GM21447 (cell line): ENCODE results near the gene NPIPB8.
"Not testable (repeated sequence)": the region's sequence is repeated elsewhere in the genome, so short reads cannot be mapped to it uniquely, and the experiment has no call there.

ENCODE experiments used
- ATAC-seq: cut with Tn5 transposase; IDR thresholded peaks from one replicate; pipeline ENCODE4 v1.9.1; 2021; ENCODE audit not compliant: unreplicated experiment

The NPIPB8 gene

DNA sequence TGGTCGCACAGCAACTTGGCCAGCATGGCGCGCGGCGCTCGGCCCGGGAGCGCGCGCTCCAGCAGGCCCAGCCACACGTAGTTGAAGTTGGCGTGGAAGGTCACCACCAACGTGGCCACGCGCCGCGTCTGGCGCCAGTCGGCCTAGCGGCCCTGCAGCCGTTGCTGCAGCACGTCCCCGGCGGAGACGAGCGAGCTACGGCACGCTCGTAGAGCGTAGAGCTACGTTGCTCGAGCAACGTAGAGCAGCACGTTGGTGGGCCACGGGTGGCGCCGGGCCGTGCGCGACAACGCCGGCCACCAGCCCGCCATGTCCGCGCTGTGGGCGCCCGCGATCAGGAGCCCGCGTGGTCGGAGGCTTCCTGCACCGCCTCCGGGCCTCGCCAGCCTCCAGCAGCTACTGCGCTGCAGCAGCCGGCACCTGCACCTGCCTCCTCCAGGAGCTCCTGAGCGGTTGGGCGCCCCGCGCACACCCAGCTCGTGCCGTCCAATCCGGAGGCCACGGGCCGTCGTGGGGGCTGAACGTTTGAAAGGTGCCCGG is 14.6 kb upstream of the NPIPB8 start:
- no peak for ATAC-seq

DNA sequence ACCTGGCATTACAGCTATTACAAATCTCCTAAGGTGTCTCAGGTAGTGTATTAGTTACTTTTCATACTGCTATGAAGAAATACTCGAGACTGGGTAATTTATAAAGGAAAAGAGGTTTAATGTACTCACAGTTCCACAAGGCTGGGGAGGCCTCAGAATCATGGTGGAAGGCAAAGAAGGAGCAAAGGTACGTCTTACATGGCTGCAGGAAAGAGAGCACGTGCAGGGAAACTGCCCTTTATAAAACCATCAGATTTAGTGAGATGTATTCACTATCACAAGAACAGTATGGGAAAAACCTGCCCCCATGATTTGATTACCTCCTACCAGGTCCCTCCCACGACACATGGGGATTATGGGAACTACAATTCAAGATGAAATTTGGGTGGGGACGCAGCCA is 7.0 kb upstream of the NPIPB8 start:
- ATAC-seq = not testable (repeated sequence)

- ATAC-seq = not testable (repeated sequence)
Observed at GRCh38 chr16:28636093-28636823, 1.6 kb upstream of the NPIPB8 start.

GRCh38 chr16:28638359-28638758 is 494 bp downstream of the NPIPB8 start:
- ATAC-seq = not testable (repeated sequence)

DNA sequence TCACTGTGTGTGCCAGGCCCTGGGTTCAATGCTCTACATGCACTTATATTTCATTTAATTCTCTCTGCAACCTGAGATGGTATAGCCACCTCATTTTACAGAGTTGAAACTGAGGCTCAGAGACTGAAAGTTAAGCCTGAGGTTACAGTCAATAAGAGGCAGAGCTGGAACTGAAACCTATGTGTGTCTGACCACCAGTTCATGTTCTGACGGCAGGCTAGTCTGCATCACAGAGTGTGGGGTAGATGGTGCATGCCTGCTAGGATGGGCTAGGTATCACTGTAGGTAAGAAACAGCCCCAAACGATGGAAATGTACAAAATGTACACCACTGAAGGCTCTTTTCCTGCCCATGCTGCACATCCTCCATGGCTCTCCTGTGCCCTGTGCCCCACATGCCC is 2.1 kb downstream of the NPIPB8 start:
- not testable (repeated sequence) for ATAC-seq

DNA sequence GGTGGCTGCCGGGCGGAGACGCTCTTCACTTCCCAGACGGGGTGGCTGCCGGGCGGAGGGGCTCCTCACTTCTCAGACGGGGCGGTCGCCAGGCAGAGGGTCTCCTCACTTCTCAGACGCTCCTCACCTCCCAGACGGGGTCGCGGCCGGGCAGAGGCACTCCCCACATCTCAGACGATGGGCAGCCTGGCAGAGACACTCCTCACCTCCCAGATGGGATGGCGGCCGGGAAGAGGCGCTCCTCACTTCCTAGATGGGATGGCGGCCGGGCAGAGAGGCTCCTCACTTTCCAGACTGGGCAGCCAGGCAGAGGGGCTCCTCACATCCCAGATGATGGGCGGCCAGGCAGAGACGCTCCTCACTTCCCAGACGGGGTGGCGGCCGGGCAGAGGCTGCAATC is 28.4 kb downstream of the NPIPB8 start:
- not testable (repeated sequence) for ATAC-seq

DNA sequence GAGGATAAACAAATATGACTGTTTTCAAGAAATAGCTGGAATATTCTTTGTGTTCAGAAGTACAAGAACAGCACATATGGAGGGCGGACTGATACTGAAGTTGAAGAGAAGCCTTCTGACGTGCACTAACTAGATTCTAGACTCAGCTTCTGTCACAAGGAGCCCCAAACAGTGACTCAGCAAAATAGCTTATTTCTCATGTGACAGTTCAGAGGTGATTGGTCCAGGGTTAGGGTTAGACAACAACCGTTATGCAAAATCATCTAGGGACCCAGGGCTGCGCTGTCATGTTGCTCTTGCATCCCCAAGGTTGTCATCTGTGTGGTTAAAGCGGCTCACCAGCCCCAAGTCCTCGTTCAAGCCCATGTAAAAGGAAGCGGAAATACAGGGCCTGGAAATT is 29.6 kb downstream of the NPIPB8 start:
- ATAC-seq = not testable (repeated sequence)

- not testable (repeated sequence) for ATAC-seq
Observed at GRCh38 chr16:28668199-28668598, 30.3 kb downstream of the NPIPB8 start.

DNA sequence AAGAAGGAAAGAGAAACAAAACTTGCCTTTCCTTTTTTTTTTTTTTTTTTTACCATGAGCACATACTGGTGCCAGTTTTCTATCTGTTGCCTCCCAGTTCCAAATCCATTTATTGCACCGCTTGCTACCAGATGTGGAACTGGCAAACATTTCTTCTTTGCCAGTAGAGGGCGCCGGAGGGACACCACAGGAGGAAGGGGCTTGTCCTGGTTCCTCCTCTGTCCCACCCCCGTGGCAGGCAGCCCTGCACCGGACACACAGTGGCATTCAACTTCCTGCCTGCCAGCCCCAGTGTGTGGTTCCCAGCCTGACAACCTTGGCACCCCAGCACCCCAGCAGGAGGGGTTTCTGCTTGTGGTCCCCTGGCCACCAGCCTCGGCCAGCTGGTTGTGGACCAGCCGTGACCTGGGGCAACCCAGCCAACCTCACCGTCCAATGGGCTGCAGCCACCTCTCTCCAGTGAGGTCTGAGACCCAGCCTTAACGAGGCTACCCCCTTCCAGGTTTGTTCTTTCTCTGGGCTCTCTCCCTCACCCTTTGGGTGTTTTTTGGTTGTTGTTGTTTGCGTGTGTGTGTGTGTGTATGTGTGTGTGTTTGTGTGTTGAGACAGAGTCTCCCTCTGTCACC is 50.6 kb downstream of the NPIPB8 start:
- ATAC-seq = peak; percentile 63

DNA sequence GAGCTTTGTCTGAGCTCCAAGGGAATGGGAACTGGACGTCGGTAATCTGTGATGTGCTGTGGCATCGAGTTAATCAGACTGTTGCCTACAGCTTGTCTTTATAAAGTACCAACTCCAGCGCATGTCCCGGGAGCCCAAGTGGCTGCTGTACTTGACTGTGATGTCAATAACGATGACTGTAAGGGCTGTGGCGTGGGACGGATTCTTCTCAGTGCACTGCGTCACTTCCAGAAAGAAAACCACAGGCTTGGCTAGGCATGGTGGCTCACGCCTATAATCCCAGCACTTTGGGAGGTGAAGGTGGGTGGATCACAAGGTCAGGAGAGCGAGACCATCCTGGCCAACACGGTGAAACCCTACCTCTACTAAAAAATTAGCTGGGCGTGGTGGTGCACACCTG is 51.6 kb downstream of the NPIPB8 start:
- ATAC-seq = not testable (repeated sequence)

- ATAC-seq = not testable (repeated sequence)
Observed at GRCh38 chr16:28691722-28692121, 53.9 kb downstream of the NPIPB8 start.

DNA sequence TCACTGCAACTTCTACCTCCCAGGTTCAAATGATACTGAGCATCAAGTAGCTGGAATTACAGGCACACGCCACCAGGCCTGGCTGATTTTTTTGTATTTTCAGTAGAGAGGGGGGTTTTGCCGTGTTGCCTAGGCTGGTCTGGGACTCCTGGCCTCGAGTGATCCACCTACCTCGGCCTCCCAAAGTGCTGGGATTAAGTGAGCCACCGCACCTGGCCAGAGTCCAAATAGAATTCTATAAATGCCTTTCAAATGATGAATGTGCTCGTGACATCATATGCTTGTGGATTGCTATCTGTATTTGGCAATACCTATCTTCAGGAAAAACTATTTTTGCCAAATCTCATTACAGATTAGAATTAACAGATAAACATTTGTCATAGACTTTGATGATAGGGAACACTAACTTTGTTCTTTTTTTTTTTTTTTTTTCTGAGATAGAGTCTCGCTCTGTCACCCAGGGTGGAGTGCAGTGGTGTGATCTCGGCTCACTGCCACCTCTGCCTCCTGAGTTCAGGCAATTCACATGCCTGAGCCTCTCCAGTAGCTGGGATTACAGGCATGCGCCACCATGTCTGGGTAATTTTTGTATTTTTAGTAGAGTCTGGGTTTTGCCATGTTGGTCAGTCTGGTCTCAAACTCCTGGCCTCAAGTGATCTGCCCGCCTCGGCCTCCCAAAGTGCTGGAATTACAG is 55.5 kb downstream of the NPIPB8 start:
- ATAC-seq = not testable (repeated sequence)

DNA sequence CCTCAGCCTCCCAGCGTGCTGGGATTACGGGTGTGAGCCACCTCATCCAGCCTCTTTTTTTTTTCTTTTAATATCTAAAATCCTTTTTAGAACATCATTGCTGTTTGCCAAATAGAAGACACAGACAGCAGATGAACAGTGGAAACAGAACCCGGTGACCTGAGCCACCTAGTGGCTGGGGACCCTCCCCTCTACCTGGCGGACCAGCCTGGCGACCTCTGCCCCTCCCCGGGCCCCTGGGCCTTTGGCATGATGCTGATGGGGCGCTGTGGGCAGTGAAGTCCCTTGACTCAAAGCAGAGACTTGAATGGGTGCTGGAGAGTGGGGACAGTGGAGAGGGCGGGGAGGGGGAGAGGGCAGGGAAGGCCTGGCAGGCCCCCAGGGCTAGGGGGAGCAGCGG is 61.9 kb downstream of the NPIPB8 start:
- not testable (repeated sequence) for ATAC-seq

- not testable (repeated sequence) for ATAC-seq
Observed at GRCh38 chr16:28700349-28700748, 62.5 kb downstream of the NPIPB8 start.

GRCh38 chr16:28701384-28701783 is 63.5 kb downstream of the NPIPB8 start:
- ATAC-seq = not testable (repeated sequence)

DNA sequence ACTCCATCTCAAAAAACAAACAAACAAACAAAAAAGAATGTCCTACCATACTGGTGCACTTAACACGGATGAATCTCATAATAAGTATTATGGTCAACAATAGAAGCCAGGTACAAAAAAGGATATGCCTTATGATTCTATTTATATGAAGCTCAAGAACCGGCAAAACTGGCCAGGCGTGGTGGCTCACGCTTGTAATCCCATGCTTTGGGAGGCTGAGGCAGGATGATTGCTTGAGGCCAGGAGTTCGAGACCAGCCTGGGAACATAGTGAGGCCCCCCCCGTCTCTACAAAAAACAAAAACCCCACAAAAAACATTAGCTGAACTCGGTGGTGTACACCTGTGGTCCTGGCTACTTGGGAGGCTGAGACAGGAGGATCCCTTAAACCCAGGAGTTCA is 66.4 kb downstream of the NPIPB8 start:
- ATAC-seq = not testable (repeated sequence)
